Cardiac septum (tissue), 1 donor: ENCODE data around the gene N4BP2L2. TPM values are rescaled to one million over a fixed set of nuclear protein-coding genes. Genes with fewer than 3 reads are reported as not detected.

Experiments
- DNase-seq: peaks from one replicate; pipeline ENCODE4 v3.0.0-alpha.2; 2020; ENCODE audit warnings: low spot score
- intact Hi-C: fragments of 100-400 bp; cut with DNase I; formaldehyde crosslinking; loops from one replicate; pipeline ENCODE4 v1.14.0; 2022
- total RNA-seq: library from RNA; stranded (reverse); fragmentation: NEBNext Ultra II Directional; extraction: Animal tissue kit (Norgen Biotek cat#: 25700); gene quantifications from one replicate; pipeline ENCODE4 v1.2.1, GENCODE V29; 2021
- donor health status: DM: no; HTN: no; CAD: no.

The N4BP2L2 gene
- total RNA-seq, 1 donor from 2014 or later, result 132 TPM

DNA sequence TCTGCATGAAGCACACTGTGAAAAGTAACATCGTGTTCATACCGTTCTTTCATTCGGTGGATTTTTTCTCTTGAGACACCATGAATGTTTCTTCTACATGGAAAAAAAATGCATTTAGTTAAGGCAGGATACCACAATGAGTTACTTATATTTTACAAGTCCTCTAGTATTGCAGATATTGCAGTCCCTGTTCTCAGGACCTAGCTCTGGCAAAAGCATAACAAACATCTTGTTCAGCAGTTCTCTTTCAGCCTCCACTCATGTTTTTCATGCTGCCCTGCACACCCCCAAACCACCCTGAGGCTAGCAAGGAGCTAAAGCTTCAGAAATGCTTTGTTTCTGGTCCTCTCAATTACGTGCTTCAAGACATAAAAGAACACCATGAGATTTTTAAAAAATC lies 135.5 kb downstream of the N4BP2L2 start:
- intact Hi-C loops, result no loop called here
- no peak for DNase-seq

GRCh38 chr13:32391101-32391619 lies 147.4 kb downstream of the N4BP2L2 start:
- no peak for DNase-seq
- intact Hi-C loops, result no loop called here

- DNase-seq, result no peak
- intact Hi-C loops, result no loop called here
Observed at GRCh38 chr13:32390484-32390883, 148.1 kb downstream of the N4BP2L2 start.

- no peak for DNase-seq
- intact Hi-C loops, result no loop called here
Observed at GRCh38 chr13:32390048-32390447, 148.5 kb downstream of the N4BP2L2 start.

DNA sequence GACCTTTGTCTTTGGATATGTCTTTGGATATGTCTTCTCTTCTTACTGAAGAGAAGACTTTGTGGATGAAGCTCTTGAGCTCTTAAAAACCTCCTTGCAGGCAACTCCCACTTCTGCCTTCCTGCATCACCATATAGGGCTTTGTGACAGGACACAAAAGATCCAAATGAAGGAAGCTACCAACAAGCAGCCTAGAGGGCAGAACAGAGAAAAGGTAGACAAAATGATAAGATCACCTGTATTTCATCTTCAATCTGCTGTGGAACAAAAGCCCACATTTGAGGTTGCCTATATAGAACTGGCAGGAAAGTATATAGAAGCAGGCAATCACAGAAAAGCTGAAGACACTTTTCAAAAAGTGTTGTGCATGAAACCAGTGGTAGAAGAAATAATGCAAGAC lies 153.2 kb downstream of the N4BP2L2 start:
- DNase-seq, result no peak
- intact Hi-C loops, result loop anchor here (10.0 kb wide), 1 partner anchor 159 kb away; no protein-coding TSS in a partner anchor

GRCh38 chr13:32384702-32385101 lies 153.9 kb downstream of the N4BP2L2 start:
- DNase-seq, result no peak
- intact Hi-C loops, result loop anchor here (10.0 kb wide), 1 partner anchor 160 kb away; no protein-coding TSS in a partner anchor

DNA sequence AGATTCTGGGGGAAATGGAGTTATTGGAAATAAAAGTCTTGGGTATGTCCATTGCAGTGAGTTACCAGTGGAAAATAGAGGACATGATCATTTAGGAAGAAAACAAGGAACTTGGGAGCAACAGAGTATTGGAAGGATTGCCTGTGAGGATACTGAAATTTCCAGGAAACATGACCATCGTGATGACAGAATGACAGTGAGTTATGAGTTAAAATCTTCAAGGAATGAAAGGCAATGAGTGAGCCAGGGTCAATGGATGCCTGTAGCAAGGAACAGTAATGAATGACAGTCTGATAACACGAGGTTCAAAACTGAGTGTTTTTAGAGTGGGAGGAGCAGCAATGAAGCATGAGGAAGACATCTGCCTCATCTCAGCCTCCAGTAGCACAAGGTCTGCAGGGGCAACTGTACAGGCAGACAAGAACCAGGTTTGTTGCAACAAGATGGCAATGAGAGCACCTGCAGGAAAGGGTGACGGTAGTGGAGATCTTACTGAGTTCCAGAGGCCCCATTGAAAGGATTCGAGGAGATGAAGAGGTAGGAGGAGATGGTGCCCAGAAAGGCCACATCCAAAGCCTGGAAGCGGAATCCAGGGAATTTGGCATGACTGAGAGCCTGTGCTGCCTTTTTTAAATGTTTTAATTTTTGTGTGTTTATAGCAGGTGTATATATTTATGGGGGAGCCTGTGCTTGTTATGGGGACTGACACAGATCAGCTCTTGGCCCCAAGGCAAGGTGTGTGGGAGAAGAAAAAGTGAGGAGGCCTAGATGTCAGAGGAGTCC lies 154.6 kb downstream of the N4BP2L2 start:
- intact Hi-C loops, result loop anchor here (10.0 kb wide), 1 partner anchor 161 kb away; no protein-coding TSS in a partner anchor
- no peak for DNase-seq

Other genes with a start within 250 kb of the N4BP2L2 start
- not detected for gene ZAR1L, start 223.4 kb downstream of the N4BP2L2 start, total RNA-seq
- gene BRCA2, start 223.3 kb downstream of the N4BP2L2 start, total RNA-seq, result 1.3 TPM
- 4.9 TPM for gene N4BP2L1, start 110.7 kb downstream of the N4BP2L2 start, total RNA-seq
- 22.7 TPM for gene PDS5B, start 47.7 kb upstream of the N4BP2L2 start, total RNA-seq